Measurements from ENCODE around the gene KCNQ1OT1.

Gene KCNQ1OT1

GRCh38 chr11:2581931-2582350 is 117.9 kb downstream of the KCNQ1OT1 start:
- no peak overlapping the region for H3K27ac ChIP-seq (ENCODE audit: insufficient read depth, low read depth, low read length, poor library complexity, severe bottlenecking)
- 92 to 95% methylated on average over 23 of the region's 23 CpGs for WGBS, 2 experiments
- peaks cover 7% of the 10 kb centered on the region for H3K27me3 ChIP-seq (ENCODE audit: control insufficient read depth, insufficient read depth, low read length, poor library complexity, severe bottlenecking)

DNA sequence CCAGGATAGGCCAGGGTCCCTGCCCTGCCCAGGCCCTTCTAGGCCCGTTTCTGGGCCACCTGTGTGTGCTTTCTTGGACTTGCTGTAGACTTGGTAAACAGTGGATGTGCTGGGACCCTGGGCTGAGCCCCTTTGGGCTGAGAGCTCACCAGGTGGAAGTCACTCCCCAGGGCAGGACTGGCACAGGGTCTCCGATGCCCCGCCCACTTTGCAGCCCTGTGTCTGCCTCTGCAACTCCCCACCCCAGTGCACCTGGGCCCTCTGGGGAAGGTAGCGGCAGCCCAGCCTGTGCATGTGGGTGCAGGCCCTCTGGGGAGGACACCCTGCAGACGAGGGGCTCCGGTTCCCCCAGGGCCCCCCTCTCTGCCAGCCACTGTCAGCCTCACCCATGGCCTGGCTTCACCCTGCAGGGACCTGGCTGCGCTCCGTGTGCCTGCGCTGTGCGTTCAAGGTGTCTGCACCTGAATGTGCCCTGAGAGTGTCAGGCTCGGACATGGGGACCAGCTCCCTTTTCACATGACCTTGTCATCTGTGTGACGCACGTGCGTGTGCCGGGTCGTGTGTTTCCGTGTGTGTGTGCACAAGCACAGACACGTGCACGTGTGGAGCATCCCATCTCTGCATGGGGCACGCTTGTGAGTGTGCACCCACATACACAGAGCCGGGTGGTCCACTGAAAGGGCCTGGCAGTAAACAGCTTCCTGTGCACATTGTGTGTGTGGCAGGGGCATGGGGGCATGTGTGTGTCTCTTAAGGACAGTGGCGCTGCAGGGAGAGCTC is 118.5 kb downstream of the KCNQ1OT1 start:
- H3K36me3 ChIP-seq (ENCODE audit: control insufficient read depth, insufficient read depth, low read length): no peaks in the 10 kb centered on the region
- H3K4me3 ChIP-seq (ENCODE audit: insufficient read depth, low read depth, low read length): no peak overlapping the region
- H3K27me3 ChIP-seq (ENCODE audit: control insufficient read depth, insufficient read depth, low read length, poor library complexity, severe bottlenecking): peaks cover 7% of the 10 kb centered on the region
- no peak overlapping the region for H3K27ac ChIP-seq (ENCODE audit: insufficient read depth, low read depth, low read length, poor library complexity, severe bottlenecking)
- H3K4me1 ChIP-seq (ENCODE audit: control insufficient read depth, insufficient read depth, low read length): no peaks in the 10 kb centered on the region
- WGBS, 2 experiments: 93 to 94% methylated on average over 22 of the region's 22 CpGs
- no peaks in the 10 kb centered on the region for H3K9me3 ChIP-seq (ENCODE audit: control insufficient read depth, low read length)

More at GRCh38 chr11:2581931-2582350, 117.9 kb downstream of the KCNQ1OT1 start:
- Histone ChIP-seq H3K9me3 (ENCODE audit: control insufficient read depth, low read length) (no peaks in the 10 kb centered on the region), H3K4me3 (ENCODE audit: insufficient read depth, low read depth, low read length) (no peak overlapping the region), H3K4me1 (ENCODE audit: control insufficient read depth, insufficient read depth, low read length) (no peaks in the 10 kb centered on the region), H3K36me3 (ENCODE audit: control insufficient read depth, insufficient read depth, low read length) (no peaks in the 10 kb centered on the region)

DNA sequence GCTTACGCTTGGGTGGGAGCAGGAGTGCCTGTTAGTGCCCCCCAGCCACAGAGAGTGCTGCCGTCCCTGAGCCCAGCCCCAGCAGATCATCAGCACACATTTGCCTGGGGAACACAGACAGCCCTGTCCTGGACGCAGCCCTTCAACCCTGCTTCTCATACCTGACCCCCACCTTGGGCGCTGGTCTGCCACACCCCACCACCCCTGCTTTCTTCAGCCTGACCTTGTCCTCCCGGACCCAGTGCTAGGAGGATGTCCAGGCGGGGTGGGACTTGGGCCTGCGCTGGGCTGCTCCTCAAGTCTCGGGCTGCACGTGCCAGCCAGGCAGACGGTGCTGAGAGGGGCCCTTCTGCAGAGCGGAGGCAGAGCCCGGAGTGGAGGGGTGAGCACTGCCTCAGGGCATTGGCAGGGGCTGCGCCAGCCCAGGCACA is 119.2 kb downstream of the KCNQ1OT1 start:
- H3K36me3 ChIP-seq (ENCODE audit: control insufficient read depth, insufficient read depth, low read length): no peaks in the 10 kb centered on the region
- 91 to 92% methylated on average over 13 of the region's 13 CpGs for WGBS, 2 experiments

DNA sequence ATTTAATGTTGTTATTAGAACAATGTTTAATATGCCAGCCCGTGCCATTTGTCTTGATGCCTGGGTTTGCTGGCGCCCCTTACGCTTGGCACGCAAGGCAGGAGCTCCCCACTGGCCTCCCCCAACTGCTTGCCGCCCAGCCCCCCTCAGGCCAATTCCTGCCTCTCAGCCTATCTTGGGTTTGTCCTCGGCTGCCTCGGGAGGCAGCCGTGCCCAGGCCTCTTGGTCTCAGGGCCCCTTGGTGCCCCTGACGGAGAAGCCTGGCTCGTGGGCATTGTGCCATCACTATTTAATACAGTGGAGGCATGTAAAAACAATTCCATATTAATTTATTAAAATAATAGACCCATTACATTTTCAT is 119.8 kb downstream of the KCNQ1OT1 start:
- 83 to 89% methylated on average over 10 of the region's 10 CpGs for WGBS, 2 experiments
- Histone ChIP-seq H3K27me3 (ENCODE audit: control insufficient read depth, insufficient read depth, low read length, poor library complexity, severe bottlenecking) (no peaks in the 10 kb centered on the region), H3K9me3 (ENCODE audit: control insufficient read depth, low read length) (no peaks in the 10 kb centered on the region), H3K36me3 (ENCODE audit: control insufficient read depth, insufficient read depth, low read length) (no peaks in the 10 kb centered on the region), H3K27ac (ENCODE audit: insufficient read depth, low read depth, low read length, poor library complexity, severe bottlenecking) (no peak overlapping the region), H3K4me3 (ENCODE audit: insufficient read depth, low read depth, low read length) (no peak overlapping the region), H3K4me1 (ENCODE audit: control insufficient read depth, insufficient read depth, low read length) (peaks cover 8% of the 10 kb centered on the region)

More for the DNA sequence above, 119.2 kb downstream of the KCNQ1OT1 start:
- Histone ChIP-seq H3K9me3 (ENCODE audit: control insufficient read depth, low read length) (no peaks in the 10 kb centered on the region), H3K4me3 (ENCODE audit: insufficient read depth, low read depth, low read length) (no peak overlapping the region), H3K4me1 (ENCODE audit: control insufficient read depth, insufficient read depth, low read length) (peaks cover 3% of the 10 kb centered on the region), H3K27me3 (ENCODE audit: control insufficient read depth, insufficient read depth, low read length, poor library complexity, severe bottlenecking) (peaks cover 5% of the 10 kb centered on the region), H3K27ac (ENCODE audit: insufficient read depth, low read depth, low read length, poor library complexity, severe bottlenecking) (no peak overlapping the region)

GRCh38 chr11:2579315-2580060 is 120.3 kb downstream of the KCNQ1OT1 start:
- H3K4me3 ChIP-seq (ENCODE audit: insufficient read depth, low read depth, low read length): no peak overlapping the region
- 82 to 85% methylated on average over 17 of the region's 17 CpGs for WGBS, 2 experiments
- H3K36me3 ChIP-seq (ENCODE audit: control insufficient read depth, insufficient read depth, low read length): no peaks in the 10 kb centered on the region
- H3K9me3 ChIP-seq (ENCODE audit: control insufficient read depth, low read length): no peaks in the 10 kb centered on the region
- no peaks in the 10 kb centered on the region for H3K27me3 ChIP-seq (ENCODE audit: control insufficient read depth, insufficient read depth, low read length, poor library complexity, severe bottlenecking)
- no peak overlapping the region for H3K27ac ChIP-seq (ENCODE audit: insufficient read depth, low read depth, low read length, poor library complexity, severe bottlenecking)
- peaks cover 8% of the 10 kb centered on the region for H3K4me1 ChIP-seq (ENCODE audit: control insufficient read depth, insufficient read depth, low read length)

DNA sequence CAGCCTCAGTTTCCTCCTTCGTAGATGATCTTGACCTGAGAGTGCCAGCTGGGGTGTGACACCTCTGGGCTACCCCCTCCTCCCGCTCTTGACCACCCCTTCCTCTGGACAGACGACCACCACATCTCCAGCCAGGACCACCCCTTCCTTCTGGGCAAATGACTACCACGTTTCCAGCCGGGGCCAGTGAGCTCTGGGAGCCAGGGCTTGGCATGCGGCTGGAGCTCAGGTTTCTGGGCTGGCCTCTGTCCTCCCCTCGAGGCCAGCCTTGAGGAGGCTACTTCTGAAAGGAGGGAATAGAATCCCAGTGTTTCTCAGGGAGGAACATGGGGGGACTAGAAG is 120.9 kb downstream of the KCNQ1OT1 start:
- H3K9me3 ChIP-seq (ENCODE audit: control insufficient read depth, low read length): no peaks in the 10 kb centered on the region
- H3K27ac ChIP-seq (ENCODE audit: insufficient read depth, low read depth, low read length, poor library complexity, severe bottlenecking): no peak overlapping the region
- WGBS, 2 experiments: 92 to 94% methylated on average over 7 of the region's 7 CpGs
- H3K27me3 ChIP-seq (ENCODE audit: control insufficient read depth, insufficient read depth, low read length, poor library complexity, severe bottlenecking): no peaks in the 10 kb centered on the region
- H3K36me3 ChIP-seq (ENCODE audit: control insufficient read depth, insufficient read depth, low read length): no peaks in the 10 kb centered on the region
- H3K4me1 ChIP-seq (ENCODE audit: control insufficient read depth, insufficient read depth, low read length): peaks cover 8% of the 10 kb centered on the region
- no peak overlapping the region for H3K4me3 ChIP-seq (ENCODE audit: insufficient read depth, low read depth, low read length)

DNA sequence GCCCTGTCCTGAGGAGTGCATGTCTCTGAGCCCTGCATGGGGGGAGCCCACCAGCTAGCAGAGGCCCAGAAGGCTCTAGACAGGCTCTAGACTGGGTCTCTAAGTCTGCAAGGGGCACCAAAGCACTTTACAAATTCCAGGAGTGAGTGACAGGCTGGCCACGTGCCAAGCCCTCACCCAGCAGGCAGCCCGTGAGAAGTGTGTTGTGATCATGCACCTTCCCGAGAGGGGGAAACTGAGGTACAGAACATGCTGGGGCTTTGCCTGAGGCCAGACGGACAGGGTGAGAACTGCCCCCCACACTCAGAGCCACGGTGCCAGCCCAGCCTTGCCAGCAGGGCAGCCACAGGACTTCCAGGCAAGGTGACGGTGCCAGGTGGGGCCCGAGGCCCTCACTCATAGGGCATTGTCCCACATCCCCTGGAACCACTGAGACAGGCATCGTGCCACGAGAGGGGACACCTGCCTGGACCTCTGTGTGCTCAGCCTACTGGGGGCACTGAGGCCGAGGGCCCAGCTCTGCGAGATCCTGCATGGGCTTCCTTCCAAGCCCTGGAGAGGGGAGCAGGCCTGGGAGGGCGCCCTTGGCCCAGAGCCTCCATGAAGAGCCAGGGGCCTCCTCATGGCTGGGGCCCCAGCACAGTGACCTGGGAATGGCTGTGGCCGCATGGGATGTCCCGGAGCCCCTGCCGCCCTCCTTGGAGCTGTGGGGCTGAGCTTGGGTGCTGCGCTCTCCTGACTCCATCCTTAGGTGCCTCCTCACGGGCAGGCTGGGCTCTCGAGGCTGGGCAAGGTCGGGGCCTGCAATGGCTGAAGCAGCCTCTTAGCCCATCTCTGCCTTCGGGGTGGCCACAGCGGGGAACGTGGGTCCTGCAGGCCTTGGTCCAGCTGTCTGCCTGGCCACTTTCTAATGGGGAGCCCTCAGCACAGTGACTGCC is 121.5 kb downstream of the KCNQ1OT1 start:
- no peaks in the 10 kb centered on the region for H3K9me3 ChIP-seq (ENCODE audit: control insufficient read depth, low read length)
- no peak overlapping the region for H3K27ac ChIP-seq (ENCODE audit: insufficient read depth, low read depth, low read length, poor library complexity, severe bottlenecking)
- H3K27me3 ChIP-seq (ENCODE audit: control insufficient read depth, insufficient read depth, low read length, poor library complexity, severe bottlenecking): no peaks in the 10 kb centered on the region
- no peak overlapping the region for H3K4me3 ChIP-seq (ENCODE audit: insufficient read depth, low read depth, low read length)
- 93 to 95% methylated on average over 22 of the region's 22 CpGs for WGBS, 2 experiments
- H3K36me3 ChIP-seq (ENCODE audit: control insufficient read depth, insufficient read depth, low read length): no peaks in the 10 kb centered on the region
- H3K4me1 ChIP-seq (ENCODE audit: control insufficient read depth, insufficient read depth, low read length): peaks cover 8% of the 10 kb centered on the region

DNA sequence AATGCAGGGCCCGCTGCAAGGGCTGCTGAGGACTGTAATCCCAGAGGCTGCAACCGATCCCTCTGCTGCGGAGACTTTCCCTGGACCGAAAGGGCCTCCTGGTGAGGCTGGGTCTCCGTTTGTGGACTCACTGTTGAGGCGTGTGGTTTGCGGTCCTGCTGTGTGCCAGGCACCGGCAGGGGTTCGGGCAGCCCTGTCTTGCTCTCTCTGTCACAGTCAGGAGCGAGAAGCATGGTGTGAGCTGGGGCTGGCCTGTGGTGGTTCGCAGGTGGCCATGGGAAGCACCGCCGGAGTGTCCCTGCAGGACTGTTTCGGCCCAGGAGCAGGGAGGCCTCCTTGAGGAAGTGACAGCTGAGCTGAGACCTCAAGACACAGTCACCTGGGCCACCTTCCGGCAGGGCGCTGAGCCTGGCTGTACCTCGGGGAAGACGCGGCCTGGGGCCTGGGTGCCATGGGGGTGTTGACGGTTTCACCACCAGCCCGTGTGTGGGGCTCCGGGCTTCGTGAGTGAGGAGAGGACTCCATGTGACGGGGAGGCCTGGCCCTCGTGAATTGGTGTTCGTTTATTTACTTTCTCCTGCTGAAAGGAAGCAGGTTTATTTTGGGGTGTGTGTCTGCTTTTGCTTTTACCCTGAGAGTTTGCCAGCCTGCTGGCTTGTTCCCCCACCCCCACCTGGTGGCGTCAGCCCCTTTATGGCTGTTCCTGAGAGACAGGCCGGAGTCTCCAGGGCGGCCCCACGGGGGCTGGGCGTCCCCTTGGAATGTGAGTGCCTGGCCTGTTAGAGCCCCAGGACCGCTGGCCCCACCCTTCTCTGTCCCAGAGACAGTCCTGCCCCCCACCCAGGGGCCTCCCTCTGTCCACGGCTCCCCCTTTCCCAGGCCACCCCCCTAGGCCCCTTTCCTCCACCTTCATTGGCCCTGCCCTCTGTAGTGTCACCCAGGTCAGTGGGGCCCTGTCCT is 122.5 kb downstream of the KCNQ1OT1 start:
- H3K4me3 ChIP-seq (ENCODE audit: insufficient read depth, low read depth, low read length): no peak overlapping the region
- no peaks in the 10 kb centered on the region for H3K27me3 ChIP-seq (ENCODE audit: control insufficient read depth, insufficient read depth, low read length, poor library complexity, severe bottlenecking)
- no peak overlapping the region for H3K27ac ChIP-seq (ENCODE audit: insufficient read depth, low read depth, low read length, poor library complexity, severe bottlenecking)
- no peaks in the 10 kb centered on the region for H3K9me3 ChIP-seq (ENCODE audit: control insufficient read depth, low read length)
- H3K36me3 ChIP-seq (ENCODE audit: control insufficient read depth, insufficient read depth, low read length): no peaks in the 10 kb centered on the region
- WGBS, 2 experiments: 89% methylated on average over 33 of the region's 33 CpGs
- H3K4me1 ChIP-seq (ENCODE audit: control insufficient read depth, insufficient read depth, low read length): peaks cover 8% of the 10 kb centered on the region

DNA sequence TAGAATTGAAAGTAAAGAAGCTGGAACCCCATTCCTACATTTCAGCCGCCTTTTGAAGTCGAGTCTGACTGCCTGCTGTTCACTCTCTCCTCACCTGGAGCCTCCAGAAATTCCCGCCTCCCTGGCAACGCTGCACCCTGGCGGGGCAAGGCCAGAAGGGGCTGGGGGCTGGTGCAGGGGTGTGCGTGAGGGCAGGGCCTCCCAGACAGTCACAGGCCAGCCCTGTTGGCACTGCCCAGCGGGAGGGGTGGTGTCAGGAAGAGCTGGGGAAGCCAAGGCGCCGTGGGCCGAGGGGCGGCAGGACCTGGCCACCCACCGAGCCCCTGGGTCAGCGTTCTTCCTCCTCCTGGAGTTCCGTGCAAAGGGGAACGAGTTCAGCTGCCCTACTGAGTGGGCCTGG is 123.2 kb downstream of the KCNQ1OT1 start:
- Histone ChIP-seq H3K27me3 (ENCODE audit: control insufficient read depth, insufficient read depth, low read length, poor library complexity, severe bottlenecking) (no peaks in the 10 kb centered on the region), H3K4me3 (ENCODE audit: insufficient read depth, low read depth, low read length) (no peak overlapping the region), H3K4me1 (ENCODE audit: control insufficient read depth, insufficient read depth, low read length) (peaks cover 8% of the 10 kb centered on the region), H3K36me3 (ENCODE audit: control insufficient read depth, insufficient read depth, low read length) (no peaks in the 10 kb centered on the region), H3K27ac (ENCODE audit: insufficient read depth, low read depth, low read length, poor library complexity, severe bottlenecking) (no peak overlapping the region), H3K9me3 (ENCODE audit: control insufficient read depth, low read length) (no peaks in the 10 kb centered on the region)
- 89 to 92% methylated on average over 15 of the region's 15 CpGs for WGBS, 2 experiments

All from ectodermal cell (in vitro differentiated cells).